Nucleus accumbens (tissue), 56 donors: ENCODE measurements around the gene NXN.
"Not testable (repeated sequence)": the region's sequence is repeated elsewhere in the genome, so short reads cannot be mapped to it uniquely, and the experiment has no call there.

Source experiments
- DNase-seq, 56 donors: peaks; one replicate each; lab custom pipeline; 2025; lab: John Stamatoyannopoulos, UW

The NXN gene

DNA sequence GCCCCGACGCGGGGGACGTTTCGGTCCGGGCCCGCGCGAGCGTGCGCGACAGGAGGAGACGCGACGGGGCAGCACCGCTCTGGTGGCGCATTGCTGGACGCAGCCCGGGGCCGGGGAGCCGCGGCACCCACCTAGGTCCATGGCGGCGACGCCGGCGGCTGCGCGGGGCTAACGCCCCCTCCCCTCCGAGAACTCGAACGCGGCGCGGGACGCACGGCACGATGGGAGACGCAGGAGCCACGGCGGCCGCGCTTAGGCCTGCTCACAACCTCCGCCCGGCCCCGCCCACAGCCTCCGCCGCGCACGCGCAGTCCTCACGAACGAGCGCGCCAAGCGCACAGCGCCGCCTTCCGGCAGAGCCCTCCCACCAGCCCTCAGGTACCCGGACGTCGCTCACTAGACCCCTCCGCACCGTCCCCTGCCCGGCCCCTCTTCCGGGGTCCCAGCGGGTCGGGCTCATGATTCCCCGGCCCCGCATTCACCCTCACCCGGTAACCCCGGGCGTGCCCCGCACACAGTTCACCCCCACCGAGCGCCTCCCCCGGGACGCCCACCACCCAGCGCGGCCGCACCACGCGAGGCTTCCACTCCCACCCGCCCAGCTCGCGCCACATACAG, 227.5 kb downstream of the NXN start, which contains the start of gene GEMIN4:
TSS of gene GEMIN4 (minus strand) at position 263 of the 618 bp plus-strand sequence. CDS start at position 141, 122 bp downstream.
- peak in 54 of 56 donors; percentile 57 to 94 (median 83) for DNase-seq

DNA sequence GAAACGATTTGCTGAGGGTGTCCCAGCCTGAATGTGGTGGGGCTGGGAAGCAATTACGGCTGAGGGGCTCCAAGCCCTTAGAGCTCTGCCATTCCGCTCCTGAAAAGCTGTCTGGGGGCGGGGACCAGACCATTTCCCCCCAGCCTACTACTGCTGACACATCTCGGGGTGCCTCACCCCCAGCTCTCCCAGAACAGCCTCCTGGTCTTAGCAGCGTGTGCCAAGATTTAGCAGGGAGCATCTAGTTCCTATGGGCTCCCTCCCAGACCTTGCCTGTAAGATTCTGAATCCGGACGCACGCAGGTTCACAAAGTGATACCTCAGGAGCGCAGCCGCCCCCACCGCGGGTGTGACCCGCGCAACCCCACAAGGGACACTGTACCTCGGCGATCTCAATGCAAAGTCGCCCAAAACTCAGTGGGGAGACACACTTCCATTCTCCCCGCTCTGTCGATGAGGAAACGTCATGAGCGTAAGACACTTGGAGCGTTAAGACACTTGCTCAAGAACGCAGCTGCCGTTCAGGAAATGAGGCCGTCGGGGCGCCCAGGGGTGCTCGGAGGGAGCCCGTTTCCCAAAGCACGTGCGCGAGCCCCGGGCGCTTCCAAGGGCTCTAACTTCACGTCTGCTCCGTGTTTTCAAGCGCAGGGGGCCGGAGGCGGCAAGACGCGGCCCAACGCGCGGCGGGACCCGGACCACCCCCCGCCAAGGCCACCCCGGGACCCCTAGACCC, 228.1 kb downstream of the NXN start:
- peak in 7 of 56 donors; percentile 8 to 53 (median 39) for DNase-seq

DNA sequence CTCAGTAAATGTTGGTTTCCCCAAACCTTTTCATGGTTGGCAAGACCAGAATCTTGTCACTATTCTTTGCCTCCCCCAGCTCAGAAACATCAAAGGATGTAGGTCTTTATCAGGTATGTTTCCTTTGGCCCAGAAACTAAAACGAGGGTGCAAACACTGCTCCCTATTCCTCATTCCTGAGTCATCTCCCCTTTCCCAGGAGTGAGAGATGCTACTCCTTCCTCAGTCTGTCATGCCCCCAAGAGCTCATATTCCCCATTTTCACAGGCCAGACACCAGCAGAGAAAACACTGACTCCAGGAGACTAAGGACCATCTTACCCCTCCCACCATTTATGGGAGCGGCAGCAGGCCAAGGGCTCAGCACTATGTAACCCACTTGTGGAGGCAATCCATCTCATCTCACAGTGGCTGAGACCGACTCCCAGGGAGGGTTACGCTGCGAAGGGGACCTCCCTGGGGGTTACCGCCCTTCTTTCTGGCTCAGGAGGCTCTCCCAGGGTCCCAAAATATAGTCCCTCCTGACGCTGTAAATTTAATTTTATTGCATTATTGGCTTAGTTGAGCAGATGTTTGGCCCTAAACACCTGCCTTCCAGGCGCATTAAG, 229.0 kb downstream of the NXN start:
- no peak for DNase-seq

DNA sequence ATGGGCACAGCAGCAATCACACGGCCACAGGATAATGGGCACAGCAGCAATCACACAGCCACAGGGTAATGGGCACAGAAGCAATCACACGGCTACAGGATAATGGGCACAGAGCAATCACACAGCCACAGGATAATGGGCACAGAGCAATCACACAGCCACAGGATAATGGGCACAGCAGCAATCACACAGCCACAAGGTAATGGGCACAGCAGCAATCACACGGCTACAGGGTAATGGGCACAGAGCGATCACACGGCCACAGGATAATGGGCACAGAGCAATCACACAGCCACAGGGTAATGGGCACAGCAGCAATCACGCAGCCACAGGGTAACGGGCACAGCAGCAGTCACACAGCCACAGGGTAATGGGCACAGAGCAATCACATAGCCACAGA, 230.2 kb downstream of the NXN start:
- not testable (repeated sequence) for DNase-seq
